DMS53 treated with DMSO at 0.1 percent for 48 hours (cell line): ENCODE data around the gene ABL1.

Experiments used
- DNase-seq: peaks from one replicate; lab custom pipeline; 2025; ENCODE audit not compliant: unreplicated experiment; lab: John Stamatoyannopoulos, UW

Gene ABL1

GRCh38 chr9:130887494-130888144 is 52.6 kb downstream of the ABL1 start:
- DNase-seq, result no peak

- no peak for DNase-seq
Observed at GRCh38 chr9:130888146-130888885, 53.3 kb downstream of the ABL1 start.

- no peak for DNase-seq
Observed at GRCh38 chr9:130890124-130890523, 55.1 kb downstream of the ABL1 start.

- DNase-seq, result no peak
Observed at GRCh38 chr9:130890870-130891687, 56.0 kb downstream of the ABL1 start.

GRCh38 chr9:130891688-130892476 is 56.8 kb downstream of the ABL1 start:
- no peak for DNase-seq

- no peak for DNase-seq
Observed at GRCh38 chr9:130892477-130893304, 57.6 kb downstream of the ABL1 start.

GRCh38 chr9:130893341-130894101 is 58.5 kb downstream of the ABL1 start:
- DNase-seq, result no peak

GRCh38 chr9:130894546-130894945 is 59.5 kb downstream of the ABL1 start:
- DNase-seq, result no peak

GRCh38 chr9:130895038-130895437 is 60.0 kb downstream of the ABL1 start:
- DNase-seq, result no peak

- no peak for DNase-seq
Observed at GRCh38 chr9:130895481-130896232, 60.6 kb downstream of the ABL1 start.

GRCh38 chr9:130896233-130897014 is 61.4 kb downstream of the ABL1 start, which contains the start of gene QRFP:
Gene QRFP, minus strand, starts transcription at chr9:130896812. Its CDS starts 2,974 bp downstream, at chr9:130893838.
- DNase-seq, result peak; percentile 35

- DNase-seq, result no peak
Observed at GRCh38 chr9:130897105-130897751, 62.2 kb downstream of the ABL1 start.

- DNase-seq, result no peak
Observed at GRCh38 chr9:130897848-130898551, 62.9 kb downstream of the ABL1 start.

GRCh38 chr9:130898552-130898852 is 63.4 kb downstream of the ABL1 start:
- DNase-seq, result no peak

- no peak for DNase-seq
Observed at GRCh38 chr9:130899051-130899748, 64.1 kb downstream of the ABL1 start.
